Cardiac fibroblast (primary cell): ENCODE measurements around the gene RPS19.

Experiments used
- DNase-seq, 2 donors: peaks; one replicate each; pipeline versions ENCODE4 v3.0.0 to v3.0.0-alpha.2; 2010; ENCODE audit warnings: low read depth in 2 of 2
- H3K4me3 ChIP-seq, 2 donors: replicated peaks in 1 of 2; 1 replicate in 1 of 2; 2 replicates in 1 of 2; pipeline ENCODE4 v1.5.1; 2011; ENCODE audit warnings: low read depth in 2 of 2, low read length in 2 of 2, mild to moderate bottlenecking in 2 of 2, moderate library complexity in 1 of 2
- CTCF ChIP-seq: IDR thresholded peaks from one replicate; pipeline ENCODE4 v1.5.1; 2011; ENCODE audit warnings: low read depth, mild to moderate bottlenecking, low read length, inconsistent platforms

Gene RPS19

GRCh38 chr19:41853344-41853743 is 6.7 kb upstream of the RPS19 start:
- TF ChIP-seq CTCF, result no peak
- no peak overlapping the region for H3K4me3 ChIP-seq
- DNase-seq, result no peak

GRCh38 chr19:41853768-41854167 is 6.3 kb upstream of the RPS19 start:
- no peak for DNase-seq
- no peak overlapping the region for H3K4me3 ChIP-seq
- no peak for TF ChIP-seq CTCF

- no peak for TF ChIP-seq CTCF
- no peak for DNase-seq
- H3K4me3 ChIP-seq, result peak overlapping the region; percentile 22 to 40
Observed at GRCh38 chr19:41859213-41859617, 840 bp upstream of the RPS19 start.

- DNase-seq, result peak; percentile 34 to 44
- H3K4me3 ChIP-seq, result peak overlapping the region; percentile 68 to 95
- TF ChIP-seq CTCF, result no peak
Observed at GRCh38 chr19:41860419-41861115, 512 bp downstream of the RPS19 start.

GRCh38 chr19:41861116-41861768 is 1.2 kb downstream of the RPS19 start:
- TF ChIP-seq CTCF, result no peak
- peak overlapping the region; percentile 68 to 95 for H3K4me3 ChIP-seq
- no peak for DNase-seq

- TF ChIP-seq CTCF, result no peak
- peak overlapping the region in 1 of 2 donors; percentile 68 for H3K4me3 ChIP-seq
- DNase-seq, result no peak
Observed at GRCh38 chr19:41861846-41862245, 1.8 kb downstream of the RPS19 start.
